HG03108 (cell line): ENCODE data around the gene SPATA6.
"Not testable (repeated sequence)": the region's sequence is repeated elsewhere in the genome, so short reads cannot be mapped to it uniquely, and the experiment has no call there.

ENCODE experiments used
- ATAC-seq: cut with Tn5 transposase; IDR thresholded peaks from one replicate; pipeline ENCODE4 v1.9.1; 2021; ENCODE audit warnings: moderate library complexity; ENCODE audit not compliant: unreplicated experiment

Gene SPATA6

DNA sequence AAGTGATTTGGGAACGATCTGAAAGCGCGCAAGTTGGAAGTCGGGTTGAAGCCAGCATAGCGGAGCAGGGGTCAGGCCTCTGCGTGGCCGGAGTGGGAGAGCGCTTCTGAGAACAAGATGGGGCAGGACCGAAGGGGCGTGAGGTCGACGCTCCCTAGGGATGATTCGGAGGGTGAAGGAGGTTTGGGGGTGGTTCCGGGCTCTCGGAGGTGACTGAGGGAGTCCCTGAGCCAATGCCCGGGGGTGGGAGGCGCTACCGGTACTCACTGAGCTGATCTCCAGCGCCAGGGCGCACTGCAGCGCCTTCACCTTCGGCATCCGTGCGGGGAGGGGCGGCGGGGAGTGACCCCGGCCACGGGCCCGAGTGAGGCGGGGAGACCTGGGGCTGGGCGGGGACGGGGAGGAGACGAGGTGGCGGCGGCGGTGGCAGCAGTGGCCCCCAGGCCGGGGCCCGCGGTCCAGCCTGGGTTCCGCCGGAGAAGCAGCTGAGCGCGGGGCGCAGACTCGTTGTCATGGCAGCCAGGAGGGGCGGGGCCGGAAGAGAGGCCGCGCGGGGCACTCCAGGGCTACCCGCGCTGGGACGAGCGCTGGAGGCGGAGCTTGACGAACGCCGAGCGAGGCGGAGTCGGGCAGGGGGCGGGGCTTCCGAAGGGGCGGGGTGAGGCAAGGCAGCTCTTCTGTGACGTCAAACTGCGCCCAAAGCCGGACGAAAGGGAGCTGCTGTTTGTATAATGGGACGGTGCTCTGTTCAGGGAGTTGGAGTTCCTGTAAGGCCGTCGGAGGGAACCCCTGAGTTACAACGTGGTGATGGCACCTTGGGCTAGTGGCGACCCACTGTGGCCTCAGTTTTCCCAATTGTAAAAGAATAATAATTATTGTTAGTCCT is at the start of gene SPATA6:
Gene SPATA6 (minus strand): TSS at position 514 of the 886 bp plus-strand sequence. CDS start 196 bp downstream, at position 318.
- ATAC-seq, result peak; percentile 99

DNA sequence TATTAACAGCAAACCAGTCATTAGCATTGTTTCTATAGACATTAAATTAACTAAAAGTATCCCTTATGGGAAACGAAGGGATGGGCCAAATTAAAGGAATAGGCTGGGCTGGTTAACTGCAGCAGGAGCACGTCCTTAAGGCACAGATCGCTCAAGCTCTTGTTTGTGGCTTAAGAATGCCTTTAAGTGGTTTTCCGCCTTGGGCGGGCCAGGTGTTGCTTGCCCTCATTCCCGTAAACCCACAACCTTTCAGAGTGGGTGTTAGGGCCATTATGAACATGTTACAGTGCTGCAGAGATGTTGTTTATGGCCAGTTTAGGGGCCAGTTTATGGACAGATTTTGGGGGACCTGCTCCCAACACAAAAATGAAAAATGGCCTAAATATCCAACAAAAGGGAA is 47.9 kb upstream of the SPATA6 start:
- ATAC-seq, result not testable (repeated sequence)

DNA sequence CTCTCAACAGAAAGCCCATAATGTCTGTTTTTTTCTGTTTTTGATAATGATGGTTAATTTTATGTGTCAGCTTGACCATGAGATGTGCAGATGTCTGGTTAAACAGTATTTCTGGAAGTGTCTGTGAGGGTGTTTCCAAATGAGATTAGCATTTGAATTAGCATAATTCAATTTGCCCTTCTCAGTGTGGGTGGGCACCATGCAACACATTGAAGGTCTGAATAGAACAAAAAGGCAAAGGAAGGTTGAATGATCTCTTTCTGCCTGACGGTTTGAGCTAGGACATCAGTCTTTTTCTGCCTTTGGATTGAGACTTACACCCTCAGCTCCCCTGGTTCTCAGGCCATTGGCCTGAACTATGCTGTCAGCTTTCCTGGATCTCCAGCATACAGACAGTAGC is 34.9 kb upstream of the SPATA6 start:
- no peak for ATAC-seq

DNA sequence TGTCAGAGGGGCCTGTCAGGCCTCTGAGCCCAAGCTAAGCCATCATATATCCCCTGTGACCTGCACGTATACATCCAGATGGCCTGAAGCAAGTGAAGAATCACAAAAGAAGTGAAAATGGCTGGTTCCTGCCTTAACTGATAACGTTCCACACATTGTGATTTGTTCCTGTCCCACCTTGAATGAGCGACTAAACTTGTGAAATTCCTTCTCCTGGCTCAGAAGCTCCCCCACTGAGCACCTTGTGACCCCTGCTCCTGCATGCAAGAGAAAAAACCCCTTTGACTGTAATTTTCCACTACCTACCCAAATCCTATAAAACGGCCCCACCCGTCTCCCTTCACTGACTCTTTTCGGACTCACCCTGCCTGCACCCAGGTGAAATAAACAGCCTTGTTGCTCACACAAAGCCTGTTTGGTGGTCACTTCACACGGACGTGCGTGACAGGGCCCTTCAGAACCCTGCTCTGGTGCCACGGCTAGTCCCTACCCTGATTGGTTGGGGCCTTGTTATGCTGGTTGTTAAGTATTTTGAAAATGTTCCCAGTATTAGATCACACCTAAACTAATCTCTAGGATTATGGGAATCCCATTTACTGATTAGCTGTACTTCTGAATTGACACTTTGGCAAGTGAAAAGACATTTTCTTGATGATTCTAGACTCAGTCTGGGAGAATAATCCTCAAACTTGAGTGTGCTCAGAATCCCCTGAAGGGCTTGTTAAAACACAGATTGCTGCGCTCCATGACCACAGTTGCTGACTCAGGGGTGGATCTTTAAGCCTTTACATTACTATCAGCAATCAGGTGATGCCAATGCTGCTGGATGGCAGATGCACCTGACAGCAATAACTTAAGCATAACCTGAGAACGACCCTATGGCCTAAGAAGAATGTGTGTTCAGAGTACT is 28.8 kb upstream of the SPATA6 start:
- ATAC-seq, result no peak

DNA sequence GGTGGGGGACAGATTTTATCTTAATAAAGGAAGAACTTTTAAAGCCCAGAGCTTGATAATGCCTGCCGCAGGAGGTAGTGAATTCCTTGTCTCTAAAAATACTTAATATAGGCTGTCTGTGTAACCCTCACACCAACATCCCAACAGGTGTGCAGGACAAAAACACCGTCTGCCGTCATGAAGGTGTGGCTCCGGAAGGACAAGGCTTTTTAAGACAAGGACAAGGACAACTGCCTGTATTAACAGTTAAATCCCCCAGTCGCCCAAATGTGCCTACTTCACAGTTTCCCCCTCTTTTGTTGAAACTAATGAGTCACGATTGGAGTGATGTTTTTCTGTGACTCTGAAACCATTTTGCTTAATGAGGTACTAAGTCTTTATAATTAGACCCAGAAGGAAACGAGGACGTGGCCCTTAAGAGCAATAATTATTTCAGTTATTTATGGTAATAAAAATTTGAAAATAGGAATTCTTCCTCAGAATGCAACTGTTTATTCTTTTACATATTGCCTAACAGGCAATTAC is 27.3 kb upstream of the SPATA6 start:
- ATAC-seq, result no peak

DNA sequence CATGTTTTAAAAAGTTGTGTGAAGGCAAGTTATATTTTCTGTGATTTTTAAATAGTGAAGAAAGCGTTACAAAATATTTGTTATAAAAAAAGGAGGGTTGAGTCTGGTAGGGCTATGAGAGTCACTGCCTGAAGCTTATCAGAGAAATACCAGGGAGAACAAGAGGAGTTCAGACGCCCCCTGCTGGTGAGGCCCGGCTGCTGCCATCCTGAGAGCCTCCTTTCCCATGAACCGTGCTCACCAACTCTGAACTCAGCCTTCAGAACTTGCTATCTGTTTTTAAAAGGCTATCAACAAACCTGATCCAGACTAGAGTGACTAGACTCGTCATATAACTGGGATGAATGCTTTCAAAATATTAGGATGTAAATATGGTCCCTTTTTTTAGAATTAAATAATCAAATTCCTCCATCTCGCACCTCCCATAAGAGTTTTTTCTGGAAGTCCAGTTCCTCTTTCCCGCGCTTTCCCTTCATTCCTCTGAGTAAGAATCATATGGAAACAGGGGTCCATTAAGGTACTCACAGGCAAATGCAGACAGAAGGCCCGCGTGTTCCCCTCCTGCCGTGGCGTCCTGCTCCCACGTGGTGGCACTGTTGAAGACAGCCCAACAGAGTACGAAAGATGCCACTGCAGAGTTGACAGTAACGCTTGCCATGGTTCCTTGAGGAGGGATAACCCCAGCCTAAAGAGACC is 26.2 kb upstream of the SPATA6 start:
- peak; percentile 69 for ATAC-seq

DNA sequence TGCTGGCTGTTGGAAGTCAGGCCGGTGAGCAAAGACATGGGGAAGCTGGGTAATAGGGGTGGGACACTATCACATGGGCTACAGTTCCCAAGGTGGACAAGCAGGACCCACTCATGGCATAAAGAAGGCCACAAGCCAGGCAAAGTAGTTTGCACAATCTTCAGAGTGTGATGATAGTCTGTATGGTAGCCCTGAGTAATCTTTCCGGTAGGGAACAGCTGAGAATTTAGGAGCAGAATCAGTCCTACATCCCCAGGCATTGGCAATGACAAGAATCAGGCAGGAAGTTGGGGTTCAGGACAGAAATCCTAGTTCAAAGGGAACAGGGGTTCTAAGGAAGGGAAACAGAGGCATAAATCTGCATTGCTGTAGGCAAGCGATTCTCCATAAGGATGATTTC is 23.9 kb upstream of the SPATA6 start:
- no peak for ATAC-seq

DNA sequence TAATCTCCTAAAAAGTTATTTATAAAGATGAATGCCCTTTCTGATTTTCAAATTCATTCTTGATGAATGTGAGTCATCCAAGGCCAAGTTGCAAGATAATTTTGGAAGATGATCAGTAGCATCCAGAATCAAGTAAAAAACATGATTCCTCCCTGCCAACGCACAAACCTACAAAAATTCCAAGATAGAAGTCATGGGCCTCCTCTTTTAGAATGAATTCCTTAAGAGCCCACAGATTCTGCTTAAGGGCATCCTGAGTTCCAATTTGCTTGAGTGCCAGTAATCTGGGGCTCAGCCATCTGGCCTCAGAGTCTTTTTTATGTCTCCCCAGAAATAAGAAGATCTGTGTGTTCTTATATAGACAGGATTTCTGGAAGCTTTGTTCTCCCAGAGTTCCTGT is 23.2 kb upstream of the SPATA6 start:
- ATAC-seq, result no peak

DNA sequence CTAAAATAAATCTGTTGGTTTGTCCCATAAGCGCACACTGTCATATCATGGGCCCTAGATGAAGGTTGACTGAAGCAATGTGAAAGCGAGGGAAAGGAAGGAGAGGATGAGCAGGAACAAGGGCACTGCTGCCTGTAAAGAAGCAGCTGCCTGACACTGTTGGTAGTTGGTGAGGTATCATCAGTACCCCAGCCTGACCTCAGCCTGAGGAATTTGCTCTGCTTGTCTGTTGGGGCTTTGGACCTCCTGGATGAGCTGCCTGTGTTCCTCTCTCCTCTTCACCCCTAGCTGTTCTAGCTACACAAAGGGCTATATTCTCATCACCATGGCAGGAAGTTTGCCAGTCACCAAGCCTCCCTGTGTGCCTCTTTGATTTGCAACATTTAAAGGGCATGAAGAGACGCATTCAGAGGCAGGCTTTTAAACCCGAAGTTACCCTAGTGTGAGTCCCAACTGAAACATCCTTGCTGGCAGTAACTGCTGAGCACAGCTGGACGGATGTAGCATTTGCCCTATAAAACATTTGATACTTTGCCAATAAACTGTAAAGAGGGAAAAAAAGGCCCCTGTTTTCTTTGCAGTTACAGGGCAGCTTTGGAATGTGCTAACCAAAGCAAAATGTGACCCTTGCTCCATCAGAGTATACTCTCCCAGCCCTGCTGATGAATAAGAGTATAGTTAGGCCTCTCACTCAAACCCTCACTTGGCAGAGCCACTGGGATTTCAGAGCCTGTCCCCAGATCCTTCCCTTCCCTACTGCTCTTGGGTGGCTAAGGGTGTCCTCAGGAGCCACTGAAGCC is 22.2 kb upstream of the SPATA6 start:
- ATAC-seq, result no peak

DNA sequence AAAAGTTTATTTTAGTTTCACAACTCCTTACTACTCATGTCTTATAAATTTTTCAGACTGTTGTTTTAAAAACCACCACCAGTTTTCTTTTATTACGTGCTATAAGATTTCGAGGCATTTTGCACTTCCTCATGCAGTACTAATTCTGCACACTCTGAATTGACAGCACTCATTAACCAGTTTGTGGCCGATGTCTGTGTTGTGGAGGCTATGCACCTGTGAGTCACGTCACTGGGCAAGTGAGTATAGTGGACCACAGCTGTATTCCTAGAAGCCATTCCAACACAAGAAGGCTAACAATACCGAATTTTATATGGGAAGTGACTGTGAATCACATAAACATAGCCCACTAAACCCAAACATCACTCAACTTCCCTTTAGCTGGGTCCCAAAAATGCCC is 21.0 kb upstream of the SPATA6 start:
- ATAC-seq, result no peak

DNA sequence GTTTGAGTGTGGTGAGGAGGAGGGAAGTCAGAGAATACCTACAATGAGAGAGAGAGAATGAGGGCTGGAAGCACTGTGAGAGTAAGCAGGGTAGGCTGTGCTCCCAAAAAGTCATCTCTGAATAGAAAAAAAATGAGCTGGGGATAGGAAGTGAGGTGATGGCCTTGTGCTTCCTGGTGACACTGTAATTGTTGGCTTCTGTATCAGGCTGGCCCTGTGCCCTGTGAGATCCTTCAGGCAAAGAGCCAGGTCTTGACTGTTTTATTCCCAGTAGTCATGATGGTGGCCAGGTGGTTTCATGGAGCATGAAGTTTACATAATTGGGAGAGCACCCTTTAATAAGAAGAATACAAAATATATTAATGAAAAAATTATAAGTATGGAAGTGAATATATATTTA is 20.4 kb upstream of the SPATA6 start:
- ATAC-seq, result no peak

DNA sequence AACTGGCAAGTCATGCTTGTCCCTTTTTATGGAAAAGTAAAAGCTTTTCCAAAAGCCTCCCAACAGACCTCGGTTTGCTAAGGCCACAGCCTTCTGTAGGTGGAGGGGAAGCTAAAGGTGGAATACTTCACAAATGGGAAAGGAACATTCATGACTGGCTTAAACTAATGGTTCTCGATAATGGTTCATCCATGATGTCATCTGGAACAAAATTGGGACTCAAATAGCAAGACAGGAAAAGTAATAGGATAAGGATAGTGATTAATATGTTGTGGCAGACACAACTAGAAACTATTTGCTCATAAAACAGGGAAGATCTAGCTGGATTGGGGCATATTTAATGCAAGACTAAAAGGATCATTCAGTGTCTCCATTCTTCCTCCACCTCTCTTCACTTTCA is 16.7 kb upstream of the SPATA6 start:
- ATAC-seq, result no peak

DNA sequence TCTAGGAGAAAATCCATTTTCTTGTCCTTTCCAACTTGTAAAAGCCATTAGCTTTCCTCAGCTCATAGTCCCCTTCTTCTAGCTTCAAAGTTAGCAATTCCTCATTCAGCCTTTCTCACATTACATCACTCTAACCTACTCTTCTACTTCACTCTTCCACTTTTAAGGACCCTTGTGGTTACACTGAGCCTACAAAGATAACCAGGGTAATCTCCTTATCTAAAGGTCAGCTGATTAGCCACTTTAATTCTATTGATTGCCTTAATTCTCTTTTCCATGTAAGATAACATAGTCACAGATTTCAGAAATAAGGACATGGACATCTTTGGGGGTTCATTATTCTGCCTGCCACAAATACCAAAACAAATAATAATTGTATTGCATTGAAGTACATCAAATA is 8.5 kb upstream of the SPATA6 start:
- no peak for ATAC-seq

DNA sequence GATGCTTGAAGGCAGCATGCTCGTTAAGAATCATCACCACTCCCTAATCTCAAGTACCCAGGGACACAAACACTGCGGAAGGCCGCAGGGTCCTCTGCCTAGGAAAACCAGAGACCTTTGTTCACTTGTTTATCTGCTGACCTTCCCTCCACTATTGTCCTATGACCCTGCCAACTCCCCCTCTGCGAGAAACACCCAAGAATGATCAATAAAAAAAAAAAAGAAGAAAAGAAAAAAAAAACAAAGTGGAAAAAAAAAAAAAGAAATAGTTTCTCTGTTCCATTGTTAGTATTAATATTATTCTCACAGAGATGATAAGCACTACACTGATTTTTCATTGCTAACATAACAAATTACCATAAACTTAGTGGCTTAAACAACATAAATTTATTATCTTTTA is 8.0 kb upstream of the SPATA6 start:
- ATAC-seq, result not testable (repeated sequence)

DNA sequence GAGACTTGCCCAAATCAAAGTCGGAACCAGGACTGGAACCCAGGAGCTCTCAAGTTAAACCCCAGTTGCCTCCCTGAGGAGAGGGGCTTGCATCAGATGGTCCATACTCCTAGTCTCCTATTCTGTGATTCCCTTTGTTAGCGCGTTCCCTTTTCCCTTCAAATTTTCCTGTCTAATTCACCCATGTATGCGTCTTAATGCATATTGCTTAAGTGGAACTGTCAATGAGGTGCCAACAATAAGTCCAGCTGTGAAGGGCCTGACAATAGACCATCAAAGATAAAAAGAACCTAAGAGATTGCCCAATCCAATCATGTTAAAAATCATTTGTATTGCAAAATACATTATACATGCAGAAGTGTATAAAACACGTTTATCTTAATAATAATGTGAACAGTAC is 634 bp upstream of the SPATA6 start:
- no peak for ATAC-seq

DNA sequence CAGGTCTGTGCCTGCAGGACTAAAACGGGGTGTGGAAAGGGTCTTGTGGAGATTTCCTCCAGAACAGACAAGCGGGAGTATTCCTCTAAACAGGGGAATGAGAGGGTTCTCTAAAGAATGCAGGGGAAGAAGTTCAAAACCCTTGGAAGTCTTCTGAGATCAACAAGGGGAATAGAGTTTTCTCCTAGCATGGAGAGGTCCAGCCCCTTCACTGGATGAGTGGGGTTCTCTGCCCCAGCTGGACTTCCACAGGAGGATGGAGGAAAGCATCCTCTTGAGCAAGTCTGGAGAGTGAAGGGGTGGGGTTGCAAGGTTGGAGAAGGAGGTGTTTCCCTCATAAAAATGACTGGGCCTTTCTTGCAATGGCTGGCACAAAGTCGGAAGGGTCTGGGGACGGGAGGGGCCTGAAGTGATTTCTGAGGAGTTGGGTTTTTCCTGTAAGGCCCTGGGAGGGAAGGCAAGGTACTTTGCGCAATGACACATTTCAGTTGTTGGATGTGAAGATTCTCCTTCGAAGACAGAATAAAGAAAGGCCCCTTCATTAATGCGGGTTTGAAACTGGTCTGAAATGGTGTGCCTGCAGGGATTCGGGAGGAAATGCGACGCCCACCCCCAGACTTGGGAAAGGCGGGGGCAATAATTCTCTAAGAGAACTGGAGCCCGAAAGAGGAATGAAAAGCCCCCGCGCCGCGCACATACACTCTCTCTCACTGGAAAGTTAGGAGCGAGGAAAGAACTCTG is 884 bp downstream of the SPATA6 start:
- ATAC-seq, result no peak

DNA sequence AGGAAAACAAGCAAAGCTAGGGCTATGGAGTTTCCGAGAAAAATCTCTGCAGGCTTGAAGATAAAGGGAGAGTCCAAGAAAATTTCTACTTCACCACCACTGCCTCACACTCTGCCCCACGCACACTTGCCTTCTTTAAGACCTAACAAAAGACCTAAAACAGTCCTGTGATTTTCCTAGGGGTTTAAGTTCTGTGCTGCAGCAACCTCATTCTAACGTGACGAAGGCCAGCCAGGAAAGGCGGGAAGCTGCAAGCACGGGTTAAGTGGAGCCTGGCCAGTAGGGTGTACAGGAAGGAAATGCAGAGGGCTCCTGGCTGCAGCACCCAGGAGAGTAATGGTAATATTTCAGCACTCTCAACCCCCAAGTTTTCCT is 1.5 kb downstream of the SPATA6 start:
- no peak for ATAC-seq

DNA sequence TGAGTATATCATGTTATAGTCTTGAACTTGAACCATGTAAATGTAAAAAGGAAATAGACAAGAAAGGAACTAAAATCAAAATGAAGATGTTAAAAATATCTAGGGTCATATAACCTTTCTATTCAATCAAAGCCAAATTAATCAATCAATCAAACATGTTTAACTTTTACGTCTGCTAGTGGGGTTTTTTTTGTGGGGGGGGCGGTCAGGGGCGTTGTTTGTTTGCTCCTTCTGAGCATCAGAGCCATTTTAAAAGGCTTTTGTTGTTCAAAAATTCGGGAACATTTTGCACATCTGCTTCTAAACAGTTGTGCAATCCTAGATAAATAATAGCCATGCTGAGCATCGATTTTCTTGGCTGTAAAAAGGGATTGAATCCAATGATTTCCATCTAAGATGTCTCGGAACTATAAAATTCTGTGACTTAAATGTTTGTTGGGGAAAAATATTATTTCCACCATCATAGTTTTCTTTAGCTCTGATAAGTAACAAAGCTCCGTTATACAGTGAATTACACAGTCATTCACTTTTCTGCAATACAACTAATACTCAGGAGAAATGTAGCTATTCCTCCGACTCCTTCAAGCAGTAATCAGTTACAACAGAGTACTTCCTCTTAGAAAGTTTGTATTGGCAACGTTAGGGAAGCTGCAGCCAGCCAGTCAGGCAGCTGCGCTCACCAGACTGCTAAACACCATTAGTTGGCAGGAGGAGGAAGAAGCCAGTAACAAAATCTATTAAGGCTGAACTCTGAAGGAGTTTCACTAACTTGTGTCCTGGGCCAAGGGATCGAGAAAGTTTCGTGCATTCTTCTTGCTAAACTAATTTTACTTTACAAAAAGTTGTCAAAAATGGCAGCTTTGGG is 2.2 kb downstream of the SPATA6 start:
- no peak for ATAC-seq

DNA sequence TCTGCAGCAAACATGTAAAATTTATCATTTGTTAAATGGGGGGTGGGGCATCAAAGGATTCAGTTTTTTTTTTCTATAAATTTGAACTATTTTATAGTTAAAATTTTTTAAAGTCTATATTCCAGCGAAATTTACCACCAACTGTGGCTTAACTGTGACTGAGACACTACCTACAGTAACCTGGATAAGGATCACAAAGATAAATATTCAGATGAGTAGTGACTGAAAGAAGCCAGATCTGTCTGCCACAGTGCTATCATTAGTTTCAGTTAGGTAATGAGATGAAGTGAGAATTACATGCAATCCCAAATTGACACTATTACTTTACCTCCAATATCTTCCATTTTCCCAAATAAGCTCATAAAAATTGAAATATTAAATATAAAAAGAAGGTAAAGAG is 5.4 kb downstream of the SPATA6 start:
- ATAC-seq, result no peak
